Daoy (cell line): Measurements from ENCODE around the gene IFT122. TPM values are rescaled to one million over a fixed set of nuclear protein-coding genes. Genes with fewer than 3 reads are reported as not detected.
A peak's percentile ranks its signal among the peaks of the same experiment; 100 is the strongest.

Experiments used
- DNase-seq: peaks from one replicate; pipeline ENCODE4 v3.0.0-alpha.2; 2015; ENCODE audit warnings: low read depth
- total RNA-seq: library from RNA; depleted of rRNA; stranded (reverse); fragments of >200 nt; shearing (Covaris generic); gene quantifications from 2 replicates; pipeline ENCODE4 v1.2.3, GENCODE V29; 2014

IFT122 gene
- total RNA-seq, 1 experiment from 2014 or later, result 11.1 TPM

DNA sequence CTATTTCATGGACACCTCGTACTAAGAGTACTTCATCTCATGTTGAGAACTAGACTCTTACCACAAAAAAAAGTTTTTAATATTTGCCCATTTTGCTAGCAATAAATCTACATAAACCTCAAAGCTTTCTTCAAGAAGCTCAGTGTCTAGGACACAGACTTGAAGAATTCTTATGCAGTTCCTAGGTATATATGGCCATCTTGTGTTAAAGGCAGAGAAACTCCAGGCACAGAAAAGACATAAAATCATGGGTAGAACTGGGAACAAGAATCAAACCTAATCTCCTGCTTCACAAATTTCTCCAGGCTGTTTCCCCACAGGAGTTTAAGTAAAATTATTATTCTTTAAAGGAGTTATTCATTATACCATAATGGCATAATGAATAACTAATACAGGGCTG is 4.7 kb upstream of the IFT122 start:
- no peak for DNase-seq

DNA sequence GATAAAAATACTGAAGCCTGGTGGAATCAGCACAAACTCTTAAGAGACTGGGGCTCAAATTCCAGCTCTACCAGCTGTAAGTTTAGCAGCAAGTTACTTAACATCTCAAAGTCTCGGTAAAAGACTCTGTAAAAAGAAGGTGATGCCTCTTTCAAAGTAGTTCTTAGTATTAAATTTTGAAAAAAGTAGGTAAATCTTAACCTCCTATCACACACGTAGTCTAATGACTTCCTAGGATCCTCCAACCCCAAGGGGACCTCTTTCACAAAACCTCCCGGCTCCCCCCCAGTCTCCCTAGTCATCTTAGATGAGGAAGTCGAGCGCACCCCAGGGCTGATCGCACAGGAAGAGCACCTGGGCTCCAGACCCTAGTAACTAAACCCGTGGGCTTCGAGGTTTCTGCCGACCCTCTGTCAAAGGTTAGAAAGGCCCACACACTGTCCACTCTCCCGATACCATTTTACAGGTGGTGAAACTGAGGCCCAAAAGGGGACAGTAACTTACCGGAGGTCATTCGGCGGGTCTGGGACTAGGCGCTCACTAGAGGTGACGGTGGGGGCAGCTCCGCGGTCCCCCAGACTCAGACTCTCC is 703 bp upstream of the IFT122 start:
- DNase-seq, result peak; percentile 45

DNA sequence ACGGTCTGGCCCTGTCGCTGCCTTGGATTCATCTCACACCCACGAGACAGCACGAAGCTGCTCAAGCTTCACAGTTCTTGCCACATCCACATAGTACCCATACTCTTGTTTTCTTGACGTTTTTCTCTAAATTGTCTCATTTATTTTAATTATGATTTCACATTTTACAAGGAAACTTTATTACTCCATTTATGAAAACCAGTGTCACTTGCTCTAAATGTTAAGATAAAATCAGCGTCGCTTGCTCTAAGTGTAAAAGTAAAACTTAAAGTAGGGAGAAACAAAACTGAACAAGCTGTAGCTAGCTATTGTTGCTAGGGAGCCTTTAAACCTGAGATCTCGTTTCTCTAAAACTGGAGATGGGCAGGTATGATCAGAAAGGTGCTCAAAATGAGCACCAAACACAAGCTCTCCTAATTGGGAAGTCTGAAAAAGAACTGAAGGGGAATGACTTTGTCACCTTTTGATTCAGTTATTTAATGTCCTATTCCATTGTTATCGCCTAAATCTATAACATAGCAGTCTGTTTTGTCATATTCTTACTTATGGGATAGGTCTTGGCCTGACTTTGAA is 680 bp downstream of the IFT122 start:
- no peak for DNase-seq

DNA sequence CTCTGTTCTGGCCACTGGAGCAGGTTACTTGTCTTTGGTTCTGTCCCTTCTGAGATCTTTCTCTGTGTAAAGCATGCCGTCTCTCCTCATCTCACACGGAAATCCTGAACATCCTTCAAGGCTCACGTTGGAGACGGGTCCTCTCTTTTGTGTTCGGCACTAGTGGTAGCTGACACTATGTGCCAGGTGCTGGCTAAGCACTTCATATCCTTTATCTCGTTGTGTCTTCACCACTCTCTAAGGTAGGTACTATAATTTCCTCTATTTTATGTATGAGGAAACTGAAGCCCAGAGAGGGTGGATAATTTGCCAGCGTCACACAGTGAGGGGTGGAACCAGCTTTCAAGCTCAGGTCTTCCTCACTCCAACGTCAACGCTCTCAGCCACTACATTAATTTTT is 1.2 kb downstream of the IFT122 start:
- peak; percentile 9 for DNase-seq

DNA sequence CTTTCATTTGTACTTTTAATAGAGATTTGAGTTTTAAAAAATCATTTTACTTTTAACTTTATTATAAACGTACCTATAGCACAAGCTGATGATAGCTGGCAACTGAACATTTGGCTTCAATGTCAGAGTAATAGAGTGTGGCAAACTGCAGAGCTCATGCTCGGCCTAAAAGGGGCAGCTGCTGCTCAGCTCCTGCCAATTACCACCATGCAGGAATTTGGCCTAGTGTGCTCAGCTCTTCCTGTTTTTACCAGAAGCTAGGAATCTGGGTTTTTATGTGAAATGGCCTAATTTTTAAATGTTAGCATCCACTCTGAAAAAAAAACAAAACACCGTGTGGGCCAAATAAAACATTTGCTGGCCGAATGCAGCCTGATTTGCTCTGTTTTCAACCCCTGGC is 1.8 kb downstream of the IFT122 start:
- DNase-seq, result peak; percentile 51

DNA sequence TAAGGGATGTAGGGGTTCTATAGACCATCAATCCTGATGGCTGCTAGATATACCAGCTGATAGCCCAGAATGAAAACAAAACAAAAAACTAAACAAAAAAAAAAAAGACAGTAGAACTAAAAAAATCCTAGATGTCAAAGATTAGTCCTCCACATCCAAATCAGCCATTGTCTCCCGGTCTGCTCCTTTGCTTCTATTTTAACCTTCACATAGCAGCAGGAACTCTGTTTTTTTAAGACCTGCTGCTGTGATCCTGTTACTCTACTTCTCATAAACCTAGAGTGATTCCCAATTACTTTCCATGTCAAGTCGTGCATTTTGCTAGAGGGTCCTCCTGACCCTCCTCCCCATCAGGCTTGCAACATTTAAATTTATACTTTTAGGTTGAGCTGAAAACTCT is 2.5 kb downstream of the IFT122 start:
- no peak for DNase-seq

DNA sequence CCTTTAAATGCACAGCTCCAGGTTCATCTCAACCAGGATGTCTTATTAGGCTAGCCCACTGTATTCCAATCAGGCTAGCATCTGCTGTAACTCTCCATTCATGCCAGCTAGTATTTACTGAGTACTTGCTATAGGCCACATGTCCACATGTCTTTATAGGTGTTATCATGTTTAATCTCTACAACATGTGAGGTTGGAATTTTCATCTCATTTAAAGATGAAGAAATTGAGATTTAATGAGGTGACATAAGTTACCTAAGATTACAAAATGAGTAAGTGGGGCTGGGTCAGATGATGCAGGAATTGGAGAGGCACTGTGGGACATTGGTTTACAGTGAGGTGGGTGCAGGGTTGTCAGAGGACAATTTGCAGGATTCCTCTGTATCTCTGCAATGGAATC is 2.9 kb downstream of the IFT122 start:
- no peak for DNase-seq

DNA sequence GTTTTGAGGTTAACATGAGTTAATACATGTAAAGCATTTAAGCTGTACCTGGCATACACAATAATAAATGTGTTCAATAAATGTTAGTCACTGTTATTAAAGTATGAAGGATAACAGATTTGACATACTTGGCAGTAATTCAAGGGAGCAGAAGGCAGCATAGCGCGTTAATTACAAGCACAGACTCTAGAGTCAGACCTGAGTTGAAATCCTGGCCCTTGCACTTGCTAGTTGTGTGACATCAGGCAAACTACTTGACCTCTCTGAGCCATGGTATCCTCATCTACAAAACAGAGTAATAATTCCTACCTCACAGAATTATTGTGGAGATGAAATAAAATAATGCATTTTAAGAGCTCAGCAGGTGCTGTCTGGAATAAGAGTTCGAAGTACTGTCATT is 5.4 kb downstream of the IFT122 start:
- DNase-seq, result no peak

DNA sequence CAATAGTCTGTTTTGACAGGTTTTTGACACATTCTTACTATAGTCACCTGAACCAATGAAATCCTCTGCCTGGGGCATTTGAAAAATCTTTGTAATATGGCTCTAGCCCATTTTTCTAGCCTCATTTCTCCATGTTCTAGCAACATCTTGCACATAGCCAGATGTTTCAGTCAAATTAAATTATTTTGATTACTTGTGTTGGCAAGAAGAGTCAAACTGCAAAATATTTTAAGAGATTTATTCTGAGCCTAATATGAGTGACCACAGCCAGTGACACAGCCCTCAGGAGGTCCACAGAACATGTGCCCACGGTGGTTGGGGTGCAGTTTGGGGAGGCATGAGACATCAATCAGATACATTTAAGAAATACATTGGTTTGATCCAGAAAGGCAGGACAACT is 6.9 kb downstream of the IFT122 start:
- no peak for DNase-seq

DNA sequence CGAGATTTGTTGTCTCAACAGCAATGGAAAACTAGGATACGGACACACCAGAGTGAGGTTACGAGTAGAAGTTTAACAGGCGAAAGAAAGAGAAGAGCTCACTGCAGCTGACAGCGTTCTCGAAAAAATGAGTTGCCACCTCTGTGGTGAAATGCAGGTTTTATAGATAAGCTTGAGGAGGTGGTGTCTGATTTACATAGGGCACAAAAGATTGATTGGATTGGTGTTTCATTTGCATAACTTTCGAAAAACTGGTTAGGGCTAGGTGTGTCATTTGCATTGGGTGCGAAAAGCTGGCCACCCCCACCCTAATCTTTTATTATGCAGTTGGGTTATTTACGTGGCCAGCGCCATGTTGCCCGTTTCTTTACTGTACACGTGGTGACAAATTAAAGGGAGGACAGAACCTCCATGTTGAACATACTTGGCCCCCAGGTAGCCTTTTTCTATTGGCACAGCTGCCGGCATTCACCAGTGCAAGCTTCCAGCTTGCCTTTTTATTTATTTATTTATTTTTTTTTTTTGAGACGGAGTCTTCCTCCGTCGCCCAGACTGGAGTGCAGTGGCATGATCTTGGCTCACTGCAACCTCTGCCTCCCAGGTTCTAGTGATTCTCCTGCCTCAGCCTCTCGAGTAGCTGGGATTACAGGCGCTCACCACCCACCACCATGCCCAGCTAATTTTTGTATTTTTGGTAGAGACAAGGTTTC is 8.3 kb downstream of the IFT122 start:
- DNase-seq, result no peak

DNA sequence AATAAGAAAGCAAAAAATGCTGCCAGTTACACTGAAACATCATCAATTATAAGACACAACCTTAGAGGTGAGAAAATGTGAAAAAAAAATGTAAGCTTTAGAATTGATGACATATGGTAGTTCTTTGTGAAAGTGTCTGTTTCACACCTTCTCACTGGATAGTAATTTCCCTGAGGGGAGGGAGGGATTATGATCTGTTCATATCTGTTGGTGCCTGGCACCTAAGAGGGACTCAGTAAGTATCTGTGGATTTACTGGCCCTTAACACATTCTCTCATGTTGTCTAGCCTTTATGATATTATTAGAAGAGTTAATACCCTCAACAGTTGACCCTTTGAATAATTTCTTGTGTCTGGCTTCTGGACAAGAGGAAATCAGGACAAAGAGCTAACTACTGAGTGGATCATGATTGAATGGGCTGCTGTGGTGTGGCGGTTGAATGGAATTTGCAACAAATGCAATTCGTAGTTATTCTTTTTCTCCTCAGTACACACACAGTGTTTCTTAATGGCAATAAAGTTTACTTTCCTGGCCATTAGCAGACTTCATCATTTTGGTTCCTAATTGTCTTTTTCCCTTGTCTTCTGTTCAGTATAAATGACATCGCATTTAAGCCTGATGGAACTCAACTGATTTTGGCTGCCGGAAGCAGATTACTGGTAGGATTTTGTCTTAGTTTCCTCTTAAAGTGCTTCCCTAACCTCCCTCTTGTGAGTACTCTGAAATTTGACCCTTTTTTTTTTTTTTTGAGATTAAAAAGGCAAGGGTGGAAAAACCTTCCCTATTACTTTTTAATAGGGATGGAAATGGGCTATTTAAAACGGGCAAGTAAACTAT is 9.5 kb downstream of the IFT122 start:
- no peak for DNase-seq

DNA sequence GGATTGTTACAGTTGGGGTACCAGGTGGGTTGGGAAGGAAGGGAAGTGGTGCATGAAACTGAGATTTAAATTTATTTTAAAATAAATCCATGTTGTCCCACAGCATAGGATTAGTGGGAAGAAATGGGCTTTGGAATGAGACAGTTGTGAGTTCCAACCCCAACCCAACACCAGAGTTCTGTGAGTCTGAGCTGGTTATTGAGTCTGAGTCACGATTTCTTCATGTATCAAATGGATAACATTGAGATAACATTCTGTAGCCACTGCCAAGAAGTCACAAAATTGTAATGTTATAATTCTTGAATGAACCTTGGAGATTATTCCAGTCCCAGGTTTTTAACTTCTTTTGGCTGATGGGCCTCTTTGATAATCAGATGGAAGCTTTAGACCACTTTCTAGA is 13.7 kb downstream of the IFT122 start:
- no peak for DNase-seq

DNA sequence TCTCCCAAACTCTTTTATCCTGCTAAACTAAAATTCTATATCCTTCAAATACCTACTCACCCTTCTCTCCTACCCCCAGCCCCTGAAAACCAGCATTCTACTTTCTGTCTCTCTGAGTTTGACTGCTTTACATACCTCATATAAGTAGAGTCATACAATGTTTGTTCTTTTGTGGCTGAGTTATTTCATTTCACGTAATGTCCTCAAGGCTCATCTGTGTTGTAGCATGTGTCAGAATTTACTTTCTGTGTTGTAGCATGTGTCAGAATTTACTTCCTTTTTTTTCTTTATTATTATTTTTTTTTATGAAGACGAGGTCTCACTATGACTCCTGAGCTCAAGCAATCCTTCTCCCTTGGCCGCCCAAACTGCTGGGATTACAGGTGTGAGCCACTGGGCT is 20.1 kb downstream of the IFT122 start:
- DNase-seq, result no peak

DNA sequence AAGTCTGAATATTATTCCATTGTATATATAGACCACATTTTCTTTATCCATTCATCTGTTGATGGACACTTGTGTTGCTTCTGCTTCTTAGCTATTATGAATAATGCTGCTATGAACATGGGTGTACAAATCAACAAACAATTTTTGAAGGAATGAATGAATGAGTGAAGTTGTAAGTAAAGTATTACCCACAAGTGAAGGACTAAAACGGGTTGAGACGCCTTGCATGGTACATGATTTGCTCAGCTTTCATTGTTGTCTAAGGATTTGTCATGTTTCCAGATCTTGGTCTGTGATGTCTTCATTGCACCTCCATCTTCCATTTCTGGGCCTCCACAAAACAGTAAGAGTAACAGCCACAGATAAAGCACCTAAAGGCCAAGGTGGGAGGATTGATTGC is 20.5 kb downstream of the IFT122 start:
- DNase-seq, result no peak

DNA sequence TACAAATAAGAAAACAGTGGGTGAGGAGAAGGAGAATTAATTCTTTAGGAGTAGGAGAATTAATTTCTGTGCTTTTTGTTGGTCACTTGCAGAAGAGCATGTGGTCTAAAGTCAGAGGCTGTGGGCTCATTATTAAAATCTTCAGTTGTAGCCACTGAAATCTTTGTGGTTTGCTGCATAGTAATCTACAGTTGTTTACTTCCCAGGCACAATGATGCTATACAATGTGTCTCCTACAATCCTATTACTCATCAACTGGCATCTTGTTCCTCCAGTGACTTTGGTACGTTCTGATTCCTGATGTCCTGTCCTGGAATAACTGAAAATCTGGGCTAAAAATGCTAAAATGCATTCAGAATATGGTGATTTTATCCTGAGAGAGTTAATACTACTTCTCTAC is 21.0 kb downstream of the IFT122 start:
- DNase-seq, result peak; percentile 23

DNA sequence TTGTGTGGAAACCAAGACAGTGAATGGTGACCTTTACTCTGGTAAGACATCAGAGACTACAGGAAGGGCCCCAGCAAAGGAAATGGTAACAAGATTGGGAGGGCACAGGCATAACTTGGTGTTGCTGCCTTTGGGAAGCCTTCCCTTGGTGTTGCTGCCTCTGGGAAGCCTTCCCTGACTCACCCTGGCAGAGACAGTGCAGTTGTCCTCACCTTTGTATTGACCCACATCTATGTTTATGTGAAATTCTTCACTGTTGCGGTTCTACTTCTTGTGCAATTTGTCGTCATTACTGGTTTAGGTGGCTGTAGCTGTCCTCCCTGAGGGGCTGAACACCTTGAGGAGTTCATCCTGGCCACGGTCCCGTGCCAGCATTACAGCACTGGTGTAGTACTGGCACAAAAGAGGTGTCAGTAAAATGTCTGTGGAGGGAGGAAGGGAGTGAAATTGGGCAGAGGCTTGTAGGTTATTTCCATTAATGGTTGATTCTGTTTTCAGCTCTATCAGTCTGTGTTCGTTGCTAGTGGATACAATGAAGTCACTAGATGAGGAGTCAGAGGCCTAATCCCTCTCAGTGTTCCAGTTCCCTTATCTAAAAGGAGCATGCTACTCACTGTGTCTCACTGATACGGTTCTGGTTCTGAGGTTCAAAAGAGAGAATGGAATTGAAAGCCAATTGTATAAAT is 21.6 kb downstream of the IFT122 start:
- peak; percentile 41 for DNase-seq

DNA sequence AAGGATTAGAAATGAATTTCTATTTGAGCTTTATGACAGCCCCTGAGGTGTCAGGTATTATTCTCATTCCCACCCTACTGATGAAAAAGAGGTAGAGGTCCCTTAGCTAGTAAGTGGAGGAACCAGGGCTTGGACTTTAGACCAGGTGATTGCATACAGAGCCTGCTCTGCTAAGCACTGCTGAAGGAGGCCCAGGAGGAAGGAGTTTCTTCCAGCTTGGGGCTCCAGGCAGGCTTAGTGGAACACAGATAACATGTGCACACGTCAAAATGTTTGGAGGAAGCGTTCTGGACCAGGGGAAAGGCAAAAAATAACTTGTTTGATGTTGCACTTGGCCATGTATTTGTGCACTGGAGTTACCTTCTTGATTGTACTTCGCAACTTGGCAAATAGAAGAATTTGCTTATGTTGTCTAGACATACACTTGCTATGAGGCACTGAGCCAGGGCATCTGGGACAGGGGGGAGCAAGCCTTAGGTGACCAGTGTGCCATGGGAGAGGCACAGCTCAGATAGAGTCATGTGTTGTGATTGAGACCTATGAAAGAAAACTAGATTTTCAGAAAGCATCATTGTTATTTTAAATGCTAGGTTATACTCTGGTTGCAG is 22.4 kb downstream of the IFT122 start:
- DNase-seq, result no peak

DNA sequence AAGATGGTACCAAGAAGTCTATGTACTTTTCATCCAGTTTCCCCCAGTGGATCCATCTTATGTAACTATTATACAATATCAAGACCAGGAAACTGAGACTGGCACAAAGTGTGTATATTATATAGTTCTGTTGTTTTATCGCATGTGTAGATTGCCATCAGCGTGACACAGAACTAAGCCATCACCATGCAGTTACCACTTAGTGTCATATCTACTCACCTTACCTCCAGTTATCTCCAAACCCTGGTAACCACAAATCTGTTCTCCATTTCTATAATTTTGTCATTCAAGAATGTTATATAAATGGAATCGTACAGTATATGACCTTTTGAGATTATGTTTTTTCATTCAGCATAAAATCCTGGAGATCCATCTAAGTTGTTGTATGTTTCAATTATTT is 23.1 kb downstream of the IFT122 start:
- no peak for DNase-seq

DNA sequence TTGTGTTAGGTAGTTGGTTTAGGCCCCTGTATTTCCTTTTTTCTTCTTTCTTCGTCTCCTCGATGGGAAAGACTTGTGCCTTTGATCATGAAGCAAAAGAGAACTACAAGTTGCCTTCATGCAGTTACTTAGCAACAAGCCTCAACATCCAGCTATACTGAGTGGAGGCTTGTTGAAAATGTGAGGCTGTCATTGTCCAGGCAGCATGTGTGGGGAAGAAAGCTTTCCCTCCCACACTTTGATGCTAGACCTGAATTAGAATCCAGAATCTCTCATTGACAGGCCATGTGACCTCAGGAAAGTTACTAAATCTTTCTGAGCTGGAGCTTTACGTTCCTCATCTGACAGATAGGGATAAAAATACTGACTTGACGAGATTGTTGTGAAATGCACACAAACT is 23.7 kb downstream of the IFT122 start:
- DNase-seq, result no peak

DNA sequence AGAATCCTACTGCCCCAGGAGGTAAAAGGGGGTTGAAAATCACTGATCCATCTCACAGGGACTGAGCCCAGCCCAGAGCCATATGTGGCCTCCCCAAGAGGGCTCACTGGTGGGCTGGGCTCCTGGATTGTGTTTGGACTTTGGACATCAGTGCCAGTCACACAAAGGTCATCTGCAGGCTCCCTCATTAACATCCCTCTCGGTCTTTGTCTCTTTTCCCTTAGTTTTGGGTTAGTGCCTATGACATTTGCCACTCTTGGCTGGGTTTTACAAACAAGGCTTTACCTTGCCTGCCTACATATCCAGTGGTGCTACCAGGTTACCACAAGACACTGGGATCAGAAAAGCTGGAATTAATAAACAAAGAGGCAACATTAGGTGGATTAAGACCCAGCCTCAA is 27.9 kb downstream of the IFT122 start:
- no peak for DNase-seq

DNA sequence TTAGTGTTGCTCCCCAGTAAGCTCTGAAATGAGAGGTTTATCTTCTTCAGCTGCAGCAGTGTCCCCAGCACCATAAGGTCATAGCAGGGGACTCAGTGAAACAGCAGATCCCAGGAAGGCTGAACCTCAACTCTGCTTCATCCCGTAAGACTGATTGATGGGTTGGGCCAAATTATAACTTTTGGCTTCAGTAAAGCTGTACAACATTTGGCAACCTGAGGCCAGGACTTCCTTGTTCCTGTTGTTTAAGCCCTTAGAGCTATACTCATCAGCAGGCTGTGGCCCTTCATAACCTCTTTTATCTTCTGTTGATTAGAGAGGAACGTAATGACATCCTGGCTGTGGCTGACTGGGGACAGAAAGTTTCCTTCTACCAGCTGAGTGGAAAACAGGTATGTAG is 29.0 kb downstream of the IFT122 start:
- DNase-seq, result no peak

DNA sequence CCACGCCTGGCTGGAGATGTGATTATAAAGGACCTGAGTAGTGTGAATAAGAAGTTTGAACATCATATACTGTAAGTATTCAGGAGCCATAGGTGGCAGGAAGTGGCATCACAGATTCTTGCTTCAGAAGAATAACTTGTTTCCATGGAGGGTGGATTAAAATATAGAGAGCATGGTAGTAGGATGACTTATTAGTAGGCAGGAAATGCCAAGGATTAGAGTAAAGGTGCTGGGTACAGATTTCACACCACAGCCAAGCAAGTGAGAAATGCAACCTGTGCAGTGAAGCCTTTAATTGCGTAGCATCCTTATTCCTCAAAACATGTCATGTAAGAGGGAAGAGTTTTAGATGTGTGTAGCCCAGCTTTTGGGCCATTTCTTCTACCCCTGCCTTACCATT is 30.8 kb downstream of the IFT122 start:
- DNase-seq, result no peak
